Activated T-cell treated with anti-CD3 and anti-CD28 coated beads for 48 hours (primary cell): ENCODE measurements around the gene MPPED1.

Source experiments
- DNase-seq: peaks from one replicate; pipeline ENCODE4 v3.0.0-alpha.2; 2020; ENCODE audit warnings: low read depth

Gene MPPED1

GRCh38 chr22:43498856-43499253, 87.0 kb downstream of the MPPED1 start:
- DNase-seq: no peak

- DNase-seq: no peak
These were observed 89.3 kb downstream of the MPPED1 start for GRCh38 chr22:43500792-43501785.

- no peak for DNase-seq
These were observed 90.1 kb downstream of the MPPED1 start for GRCh38 chr22:43501878-43502277.

- DNase-seq: no peak
These were observed 90.6 kb downstream of the MPPED1 start for GRCh38 chr22:43502306-43502874.

GRCh38 chr22:43504068-43504467, 92.3 kb downstream of the MPPED1 start:
- no peak for DNase-seq

- DNase-seq: no peak
These were observed 93.0 kb downstream of the MPPED1 start for GRCh38 chr22:43504666-43505261.

GRCh38 chr22:43505423-43505822, 93.6 kb downstream of the MPPED1 start:
- no peak for DNase-seq

GRCh38 chr22:43505896-43506295, 94.1 kb downstream of the MPPED1 start:
- no peak for DNase-seq

- DNase-seq: no peak
These were observed 94.7 kb downstream of the MPPED1 start for GRCh38 chr22:43506487-43506886.

GRCh38 chr22:43507235-43507634, 95.4 kb downstream of the MPPED1 start:
- DNase-seq: no peak

- no peak for DNase-seq
These were observed 96.7 kb downstream of the MPPED1 start for GRCh38 chr22:43508489-43508888.

- DNase-seq: no peak
These were observed 97.5 kb downstream of the MPPED1 start for GRCh38 chr22:43509337-43509736.

- no peak for DNase-seq
These were observed 98.7 kb downstream of the MPPED1 start for GRCh38 chr22:43510281-43511070.

- no peak for DNase-seq
These were observed 99.6 kb downstream of the MPPED1 start for GRCh38 chr22:43511276-43511910.

- no peak for DNase-seq
These were observed 100.5 kb downstream of the MPPED1 start for GRCh38 chr22:43512279-43512678.

- no peak for DNase-seq
These were observed 102.8 kb downstream of the MPPED1 start for GRCh38 chr22:43514476-43515157.

- DNase-seq: no peak
These were observed 103.6 kb downstream of the MPPED1 start for GRCh38 chr22:43515411-43515810.

- no peak for DNase-seq
These were observed 104.1 kb downstream of the MPPED1 start for GRCh38 chr22:43515902-43516301.

- no peak for DNase-seq
These were observed 104.6 kb downstream of the MPPED1 start for GRCh38 chr22:43516386-43516785.

- DNase-seq: no peak
These were observed 105.3 kb downstream of the MPPED1 start for GRCh38 chr22:43516996-43517635.

- DNase-seq: no peak
These were observed 108.8 kb downstream of the MPPED1 start for GRCh38 chr22:43520632-43521039.
